ENCODE measurements around the gene MAGED2.
A peak's percentile ranks its signal among the peaks of the same experiment; 100 is the strongest.
"Not testable (repeated sequence)": the region's sequence is repeated elsewhere in the genome, so short reads cannot be mapped to it uniquely, and the experiment has no call there.

Gene MAGED2, protein sequence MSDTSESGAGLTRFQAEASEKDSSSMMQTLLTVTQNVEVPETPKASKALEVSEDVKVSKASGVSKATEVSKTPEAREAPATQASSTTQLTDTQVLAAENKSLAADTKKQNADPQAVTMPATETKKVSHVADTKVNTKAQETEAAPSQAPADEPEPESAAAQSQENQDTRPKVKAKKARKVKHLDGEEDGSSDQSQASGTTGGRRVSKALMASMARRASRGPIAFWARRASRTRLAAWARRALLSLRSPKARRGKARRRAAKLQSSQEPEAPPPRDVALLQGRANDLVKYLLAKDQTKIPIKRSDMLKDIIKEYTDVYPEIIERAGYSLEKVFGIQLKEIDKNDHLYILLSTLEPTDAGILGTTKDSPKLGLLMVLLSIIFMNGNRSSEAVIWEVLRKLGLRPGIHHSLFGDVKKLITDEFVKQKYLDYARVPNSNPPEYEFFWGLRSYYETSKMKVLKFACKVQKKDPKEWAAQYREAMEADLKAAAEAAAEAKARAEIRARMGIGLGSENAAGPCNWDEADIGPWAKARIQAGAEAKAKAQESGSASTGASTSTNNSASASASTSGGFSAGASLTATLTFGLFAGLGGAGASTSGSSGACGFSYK

DNA sequence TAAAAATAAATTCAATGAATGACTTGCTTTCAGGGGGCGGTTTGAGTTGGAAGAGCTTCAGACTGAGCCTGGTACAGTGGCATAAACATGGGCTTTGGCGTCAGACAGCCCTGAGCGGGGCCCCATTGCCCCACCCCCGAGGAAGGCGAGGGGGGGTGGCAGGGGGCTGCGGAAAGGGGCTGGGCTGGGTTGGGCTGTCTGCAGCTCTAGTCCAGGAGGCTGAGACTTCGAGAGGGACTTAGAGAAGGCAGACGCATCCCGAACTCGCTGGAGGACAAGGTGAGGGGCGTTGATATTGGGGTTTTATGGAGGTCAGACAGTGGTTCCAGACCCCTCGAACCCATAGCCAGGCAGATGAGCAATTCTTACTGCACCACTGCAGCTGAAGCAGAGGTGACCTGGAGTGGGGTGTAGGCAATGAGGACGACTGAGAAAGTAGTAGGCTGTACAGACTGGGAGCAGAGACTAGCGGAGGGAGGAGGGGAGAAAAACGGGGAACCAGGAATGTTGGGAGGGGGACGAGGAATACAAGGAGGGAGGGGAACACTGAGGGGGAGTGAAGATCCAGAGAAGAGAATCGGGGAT, at the start of gene MAGED2:
TSS of gene MAGED2 (plus strand) at position 222 of the 585 bp plus-strand sequence. CDS start 1,587 bp downstream, outside the sequence.
- DNase-seq (ENCODE audit: low read depth in 2 of 2), result peak in 1 of 2 donors; percentile 12

DNA sequence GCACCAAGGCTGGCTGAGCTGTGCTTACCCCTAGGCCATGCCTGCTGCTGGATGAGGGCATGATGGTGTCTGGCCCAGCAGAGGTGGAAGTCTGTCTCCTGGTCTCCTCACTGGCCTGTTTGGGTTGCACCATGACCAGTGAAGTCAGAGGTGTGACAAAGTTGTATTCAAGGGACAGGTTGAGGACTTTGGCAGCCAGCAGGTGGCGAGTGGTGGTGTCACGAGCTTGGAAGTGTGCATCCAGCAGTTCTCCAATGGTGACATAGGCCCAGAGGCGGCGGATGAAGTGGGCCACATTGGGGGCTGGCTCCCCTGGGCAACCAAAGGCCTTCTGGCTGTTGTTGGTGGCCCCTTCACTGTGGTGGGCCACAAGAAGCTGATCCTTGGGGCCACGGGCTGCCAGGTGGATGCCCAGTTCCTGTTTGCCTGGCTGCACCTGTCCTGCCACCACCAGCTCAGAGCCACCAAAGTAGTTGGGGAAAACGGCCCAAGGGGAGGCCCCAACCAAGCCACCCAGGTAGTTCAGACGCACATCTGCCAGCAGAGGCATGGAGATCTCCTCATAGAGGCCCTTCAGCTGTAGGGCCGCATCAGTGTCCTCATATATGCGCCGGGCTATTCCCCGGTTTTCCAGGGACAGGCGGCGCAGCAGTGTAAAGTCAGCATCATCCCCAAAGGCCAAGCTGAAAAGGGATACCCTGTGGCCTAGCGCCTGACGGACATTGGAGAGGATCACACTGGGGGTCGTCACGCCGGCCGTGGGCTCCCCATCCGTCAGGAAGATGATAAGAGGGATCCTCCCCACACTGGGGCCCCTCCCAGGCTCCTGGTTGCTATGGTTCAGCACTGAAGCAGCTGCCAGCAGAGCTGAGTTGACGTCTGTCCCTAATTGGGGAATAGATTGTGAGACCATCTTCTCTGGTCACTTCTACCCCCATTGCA, 49.2 kb upstream of the MAGED2 start:
- DNase-seq (ENCODE audit: low read depth in 2 of 2), result no peak

DNA sequence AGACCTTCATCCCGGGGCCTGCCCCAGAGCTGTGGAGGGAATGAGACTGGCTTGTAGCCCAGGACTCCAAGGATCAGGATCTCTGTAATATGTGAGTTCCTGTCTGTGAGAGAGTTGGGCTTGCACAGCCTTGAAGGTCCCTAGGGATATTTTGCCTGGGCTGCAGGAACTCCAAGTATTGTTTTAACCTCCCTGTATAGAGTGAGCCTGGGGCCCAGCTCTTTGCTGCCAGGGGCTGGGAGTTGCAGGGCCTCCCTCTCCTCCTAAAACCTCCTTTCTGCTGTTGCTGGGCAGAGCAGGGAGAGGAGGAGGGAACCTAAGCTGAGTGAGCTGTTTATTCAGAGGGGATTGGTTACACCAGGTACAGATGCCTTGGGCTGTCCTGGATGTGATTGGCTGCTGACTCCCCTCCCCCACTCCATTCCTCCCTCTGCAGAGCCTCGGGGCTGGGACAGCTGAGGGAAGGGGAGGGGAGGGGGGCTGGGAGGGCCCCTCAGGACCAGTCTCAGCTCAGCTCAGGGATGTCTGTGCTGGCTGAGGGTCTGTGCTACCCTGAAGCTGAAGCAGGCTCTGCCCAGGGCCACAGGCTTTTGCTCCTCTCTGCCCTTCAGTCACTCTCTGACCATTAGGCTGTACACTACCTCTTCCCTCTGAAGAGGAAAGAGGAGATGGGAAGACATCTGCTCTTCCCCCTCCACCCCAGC, 33.0 kb upstream of the MAGED2 start:
- not testable (repeated sequence) for DNase-seq (ENCODE audit: low read depth in 2 of 2)

DNA sequence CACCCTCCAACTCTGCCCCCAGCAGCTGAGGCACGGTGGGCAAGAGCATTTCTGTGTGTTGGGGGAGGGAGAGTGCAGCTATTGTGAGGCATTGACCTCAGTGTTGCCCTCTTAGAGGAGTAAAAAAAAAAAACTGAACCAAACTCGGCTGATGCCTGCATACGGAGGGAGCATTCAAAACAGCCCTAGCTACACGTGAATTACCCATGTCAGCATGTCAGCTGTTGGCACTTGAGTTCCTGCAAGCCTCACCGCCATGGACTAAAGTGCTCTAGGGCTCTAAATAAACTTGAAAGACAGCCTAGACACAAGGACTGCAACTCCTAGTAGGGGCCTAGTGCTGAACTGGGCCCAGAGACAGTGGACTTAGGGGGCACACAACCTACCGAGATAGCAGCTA, 31.5 kb upstream of the MAGED2 start:
- DNase-seq (ENCODE audit: low read depth in 2 of 2), result no peak

DNA sequence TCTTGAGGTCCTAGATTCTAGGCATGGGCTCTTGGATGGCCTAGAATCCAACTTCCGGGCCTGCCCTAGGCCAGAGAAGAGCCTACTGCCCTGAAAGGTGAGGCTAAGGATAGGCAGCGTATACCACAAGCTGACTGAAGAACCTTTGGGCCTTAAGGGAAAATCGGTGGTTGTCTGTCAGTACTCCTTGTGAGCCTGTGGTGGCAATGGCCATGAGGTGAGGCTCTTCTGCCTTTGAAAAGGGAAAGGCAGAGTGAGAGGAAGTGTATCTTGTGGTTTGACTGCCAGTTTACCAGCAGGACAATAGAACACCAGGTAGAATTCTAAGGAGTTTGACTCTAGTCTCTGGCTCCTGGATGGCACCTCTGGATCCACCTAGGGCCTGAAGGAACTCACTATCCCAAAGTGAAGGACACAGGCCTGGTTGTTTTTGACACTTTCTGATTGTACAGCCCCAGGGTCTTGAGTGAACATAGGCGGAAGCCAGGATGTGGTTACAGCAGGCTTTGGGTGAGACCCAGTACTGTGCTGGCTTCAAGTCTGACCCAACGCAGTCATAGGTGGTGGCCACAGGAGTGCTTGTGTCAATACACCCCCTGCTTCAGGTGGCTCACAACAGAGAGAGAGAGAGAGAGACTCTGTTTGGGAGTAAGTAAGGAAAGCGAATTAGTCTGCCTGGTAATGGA, 30.4 kb upstream of the MAGED2 start:
- DNase-seq (ENCODE audit: low read depth in 2 of 2), result no peak

DNA sequence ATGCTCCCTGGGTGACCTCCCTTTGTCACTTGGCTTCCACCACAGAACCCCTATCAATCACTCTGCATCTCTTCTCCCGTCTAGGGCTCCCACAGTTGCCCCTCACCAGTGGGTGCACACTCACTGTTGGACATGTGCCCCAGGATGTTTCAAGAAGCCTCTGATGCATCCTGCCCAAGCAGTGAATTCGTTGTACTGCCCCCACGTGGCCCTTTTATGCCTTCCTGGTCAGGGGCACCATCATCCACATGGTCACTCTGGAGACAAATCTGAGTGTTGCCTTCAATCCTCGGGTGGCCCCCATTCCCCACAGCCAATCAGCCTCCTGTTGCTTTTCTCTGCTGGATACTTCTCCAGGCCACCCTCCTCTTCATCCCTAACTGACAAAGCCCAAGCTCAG, 21.6 kb upstream of the MAGED2 start:
- DNase-seq (ENCODE audit: low read depth in 2 of 2), result no peak

DNA sequence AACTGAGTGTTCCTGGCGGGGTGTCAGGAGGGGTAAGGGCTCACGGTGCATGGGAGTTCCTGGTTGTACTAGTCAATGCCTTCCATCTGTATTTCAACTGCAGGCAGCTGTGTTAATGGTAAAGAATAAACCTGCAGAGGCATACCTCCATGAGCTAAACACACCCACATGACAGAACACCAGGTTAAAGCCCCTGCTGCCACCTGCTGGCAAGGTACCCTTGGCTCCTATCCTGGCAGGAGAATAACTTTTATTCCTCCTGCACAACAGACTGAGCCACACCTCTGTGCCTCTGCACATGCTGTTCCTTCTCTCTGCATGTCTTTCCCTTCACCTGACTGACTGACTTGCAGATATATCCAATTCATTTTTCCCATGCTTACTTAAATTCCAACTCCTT, 20.6 kb upstream of the MAGED2 start:
- no peak for DNase-seq (ENCODE audit: low read depth in 2 of 2)

DNA sequence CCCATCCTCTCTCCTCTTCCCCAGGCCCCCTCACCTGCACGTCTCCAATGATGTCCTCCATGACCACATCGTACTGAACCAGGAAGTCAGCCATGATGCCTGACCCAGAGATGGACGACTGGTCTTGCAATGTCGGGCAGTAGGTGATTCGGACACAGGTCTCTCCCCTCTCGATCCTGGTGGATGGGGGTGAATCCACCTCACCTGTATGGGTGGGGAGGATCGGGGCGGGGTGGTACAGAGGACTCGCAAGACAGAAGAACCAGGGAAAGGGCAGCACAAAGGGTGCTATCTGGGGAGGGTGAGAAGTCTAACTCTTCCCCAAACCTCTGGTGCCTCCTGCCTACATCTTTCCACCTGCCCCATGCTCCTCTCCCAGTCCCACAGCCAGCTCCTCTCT, 19.1 kb upstream of the MAGED2 start:
- DNase-seq (ENCODE audit: low read depth in 2 of 2), result no peak

DNA sequence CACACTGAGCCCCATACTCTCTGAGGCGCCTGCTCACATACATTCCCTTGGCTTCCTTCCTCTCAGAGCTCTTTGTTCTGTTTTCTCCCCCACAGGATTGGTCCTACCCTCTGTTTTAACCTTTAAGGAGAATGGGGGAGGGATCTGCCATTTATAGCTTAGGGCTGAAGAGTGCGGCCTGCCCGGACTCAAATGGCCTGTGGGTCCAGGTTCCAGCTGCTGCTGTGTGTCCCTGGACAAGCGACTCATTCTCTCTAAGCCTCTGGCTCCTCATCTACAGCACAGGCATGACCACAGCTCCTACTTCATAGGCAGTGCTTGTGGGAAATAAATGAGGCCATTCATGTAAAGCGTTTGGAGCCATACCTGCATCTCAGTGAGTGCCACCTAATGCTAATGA, 18.1 kb upstream of the MAGED2 start:
- DNase-seq (ENCODE audit: low read depth in 2 of 2), result not testable (repeated sequence)

DNA sequence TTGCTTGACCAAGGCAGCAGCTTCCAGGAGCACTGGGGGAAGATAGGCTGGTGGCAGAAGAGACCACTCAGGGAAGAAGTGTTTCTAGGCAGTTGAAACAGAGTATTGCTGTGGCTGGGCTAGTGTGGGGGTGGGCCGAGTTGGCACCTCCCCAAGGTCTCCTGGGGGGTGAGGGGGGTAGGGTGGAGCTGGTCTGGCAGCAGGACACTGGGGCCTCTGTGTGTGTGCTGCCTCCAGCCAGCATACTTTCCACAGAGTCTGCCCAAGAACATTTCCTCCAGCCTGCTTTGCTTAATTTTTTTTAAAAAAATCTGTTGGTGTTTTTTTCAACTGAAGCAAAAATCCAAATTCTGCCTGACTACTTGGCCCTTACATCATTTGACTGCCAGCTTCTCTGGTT, 13.5 kb upstream of the MAGED2 start:
- DNase-seq (ENCODE audit: low read depth in 2 of 2), result no peak

DNA sequence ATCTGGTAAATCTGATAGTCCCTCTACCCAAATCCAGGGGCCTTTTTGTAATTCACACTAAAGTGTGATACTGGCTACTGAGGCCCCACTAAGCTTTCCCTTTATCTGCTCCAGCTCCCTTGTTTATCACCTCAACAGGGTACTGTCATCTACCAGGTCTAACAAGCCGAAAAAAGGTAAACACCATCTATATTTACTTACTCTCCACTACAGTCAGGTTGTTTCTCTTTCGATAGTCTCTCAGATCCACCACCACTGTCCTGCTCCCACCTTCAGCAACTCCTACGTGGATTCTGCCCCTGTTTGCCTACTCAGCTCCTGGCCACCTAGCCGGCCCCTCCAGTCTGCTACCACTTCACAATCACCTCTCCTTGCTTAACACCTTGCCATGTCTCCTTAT, 12.8 kb upstream of the MAGED2 start:
- DNase-seq (ENCODE audit: low read depth in 2 of 2), result no peak

DNA sequence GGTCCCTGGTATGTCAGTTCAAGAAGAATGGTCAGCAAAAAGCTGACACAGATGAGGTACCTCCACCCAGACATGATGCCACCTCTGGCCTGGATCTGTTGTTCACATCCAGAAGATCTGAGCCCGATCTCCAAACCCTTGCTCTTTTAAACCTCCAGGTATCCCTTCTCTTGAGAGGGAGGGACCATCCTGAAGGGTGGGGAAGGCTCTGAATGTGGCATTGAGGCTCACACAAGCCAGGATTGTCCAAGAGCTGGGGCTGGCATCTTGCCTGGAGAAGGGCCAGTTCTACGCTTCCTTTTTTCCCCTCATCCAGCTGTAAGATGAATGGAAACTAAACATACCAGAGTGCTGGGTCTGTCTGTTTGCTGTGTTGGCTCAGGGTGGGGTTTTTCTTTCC, 9.4 kb upstream of the MAGED2 start, which contains the start of gene ITIH6:
TSS of gene ITIH6 (minus strand) at position 119 of the 400 bp plus-strand sequence. CDS start at position 74, 45 bp downstream.
- no peak for DNase-seq (ENCODE audit: low read depth in 2 of 2)

DNA sequence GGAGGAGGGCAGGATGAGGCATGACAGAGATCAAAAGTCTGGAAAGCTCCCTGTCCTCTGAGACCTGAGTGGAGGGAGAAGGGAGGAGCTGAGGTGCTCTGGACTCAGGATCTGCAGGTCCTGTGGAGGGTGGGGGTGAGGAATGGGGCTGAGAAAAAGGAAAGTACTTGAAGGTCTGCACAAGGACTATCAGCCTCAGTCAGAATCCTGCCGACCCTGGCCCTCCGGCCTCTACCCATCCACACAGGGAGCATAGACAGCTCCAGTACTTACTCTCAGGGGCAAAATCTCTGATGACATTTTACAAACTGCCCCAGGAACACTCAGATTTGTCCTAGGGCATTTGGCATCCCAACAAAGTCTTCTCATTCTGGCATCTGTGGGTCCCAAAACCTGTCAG, 8.5 kb upstream of the MAGED2 start:
- no peak for DNase-seq (ENCODE audit: low read depth in 2 of 2)

DNA sequence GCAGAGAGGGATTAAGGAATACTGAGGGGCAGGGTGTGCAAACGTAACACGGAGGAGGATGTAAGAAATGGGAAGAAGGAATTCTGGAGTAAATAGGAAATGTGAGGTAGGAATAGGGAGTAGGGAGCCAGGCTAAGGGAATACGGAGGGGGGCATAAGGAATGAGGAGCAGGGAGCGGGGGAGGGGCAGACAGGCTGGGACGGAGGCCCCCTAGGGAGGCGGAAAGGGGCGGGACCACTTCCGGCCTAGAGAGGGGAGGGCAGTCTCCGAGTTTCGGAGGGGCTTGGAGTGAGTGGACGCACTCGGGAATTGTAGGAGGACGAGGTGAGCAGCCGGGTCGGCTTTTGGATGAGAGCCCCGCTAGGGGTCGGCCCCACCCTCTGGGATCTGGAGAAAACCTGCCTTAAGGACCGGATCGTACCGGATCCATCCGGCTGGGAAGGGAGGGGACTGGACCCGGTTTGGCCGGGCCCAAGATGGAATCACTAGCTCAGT, 612 bp downstream of the MAGED2 start:
- peak in 1 of 2 donors; percentile 27 for DNase-seq (ENCODE audit: low read depth in 2 of 2)

DNA sequence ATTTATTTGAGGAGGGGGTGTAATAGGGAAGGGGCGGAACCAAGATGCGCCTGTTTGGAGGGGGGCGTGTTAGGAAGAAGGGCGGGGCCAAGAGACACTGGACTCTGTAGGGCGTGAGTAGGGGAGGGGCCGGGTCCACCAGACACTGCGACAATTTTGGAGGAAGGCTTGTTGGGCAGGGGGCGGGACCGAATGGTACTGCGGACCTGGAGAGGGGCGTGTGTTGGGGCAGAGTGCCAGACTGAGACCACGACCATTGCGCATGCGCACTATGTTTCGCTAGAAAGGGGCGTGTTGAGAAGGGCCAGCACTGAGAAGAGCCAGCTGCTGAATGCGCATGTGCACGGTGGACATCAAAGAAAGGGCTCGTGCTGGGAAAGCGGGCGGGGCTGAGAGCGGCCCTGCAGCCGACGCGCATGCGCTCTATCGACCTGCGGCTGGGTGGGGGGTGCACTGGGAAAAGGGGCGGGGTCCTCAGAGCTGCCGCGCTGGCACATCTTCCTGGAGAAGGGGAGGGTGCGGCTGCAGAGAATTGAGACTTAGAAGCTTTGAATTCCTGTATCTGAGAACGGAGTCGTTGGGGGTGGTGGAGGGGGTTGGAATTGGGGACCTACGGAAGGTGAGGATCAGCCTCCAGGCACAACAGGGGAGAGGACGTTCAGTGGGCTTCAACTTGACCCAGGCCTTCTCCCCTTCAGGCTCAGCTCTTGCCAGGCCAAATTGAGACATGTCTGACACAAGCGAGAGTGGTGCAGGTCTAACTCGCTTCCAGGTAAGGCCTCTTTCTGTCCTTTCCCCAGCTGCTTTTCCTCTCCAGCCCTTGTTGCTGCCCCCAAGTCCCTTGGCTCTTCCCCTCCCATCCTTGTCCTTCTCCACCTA, 1.3 kb downstream of the MAGED2 start:
- DNase-seq (ENCODE audit: low read depth in 2 of 2), result peak; percentile 68 to 70

DNA sequence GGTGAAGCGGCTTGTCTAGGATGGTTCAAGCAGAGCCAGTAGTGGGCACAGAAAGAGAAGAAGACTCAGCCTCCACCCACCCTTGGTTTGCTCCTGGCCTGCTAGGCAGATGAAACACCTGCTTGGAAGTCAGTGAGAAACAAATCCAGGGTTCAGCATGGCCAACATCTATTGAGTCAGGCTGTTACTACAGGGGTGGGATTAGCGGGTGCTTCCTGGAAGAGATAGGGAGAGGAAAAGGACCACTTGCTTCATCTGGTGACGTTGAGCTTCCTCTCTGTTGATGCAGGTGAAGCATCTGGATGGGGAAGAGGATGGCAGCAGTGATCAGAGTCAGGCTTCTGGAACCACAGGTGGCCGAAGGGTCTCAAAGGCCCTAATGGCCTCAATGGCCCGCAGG, 3.0 kb downstream of the MAGED2 start:
- DNase-seq (ENCODE audit: low read depth in 2 of 2), result no peak

DNA sequence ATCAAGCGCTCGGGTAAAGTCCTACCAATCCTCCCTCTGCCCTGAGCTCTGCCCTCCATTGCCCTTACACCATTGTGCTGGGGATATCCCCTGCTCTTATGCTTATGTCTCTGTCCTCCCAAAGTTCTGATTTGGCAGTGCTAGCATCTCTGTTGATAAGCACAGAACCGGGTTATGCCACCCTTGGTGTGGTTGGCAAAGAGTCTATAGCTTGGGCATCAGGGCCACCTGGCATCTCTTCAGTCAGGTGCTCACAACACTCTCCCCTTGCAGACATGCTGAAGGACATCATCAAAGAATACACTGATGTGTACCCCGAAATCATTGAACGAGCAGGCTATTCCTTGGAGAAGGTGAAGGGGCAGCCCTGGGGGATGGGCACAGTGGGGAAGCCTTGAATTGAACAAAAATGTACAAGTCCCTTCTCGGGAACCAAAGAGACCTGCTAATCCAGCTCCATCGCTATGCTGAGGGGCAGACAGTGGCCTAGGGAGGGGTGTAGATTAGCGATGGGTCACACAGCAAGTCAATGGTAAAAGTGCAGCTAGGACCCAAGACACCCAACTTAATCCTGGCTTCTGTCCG, 3.8 kb downstream of the MAGED2 start:
- no peak for DNase-seq (ENCODE audit: low read depth in 2 of 2)

DNA sequence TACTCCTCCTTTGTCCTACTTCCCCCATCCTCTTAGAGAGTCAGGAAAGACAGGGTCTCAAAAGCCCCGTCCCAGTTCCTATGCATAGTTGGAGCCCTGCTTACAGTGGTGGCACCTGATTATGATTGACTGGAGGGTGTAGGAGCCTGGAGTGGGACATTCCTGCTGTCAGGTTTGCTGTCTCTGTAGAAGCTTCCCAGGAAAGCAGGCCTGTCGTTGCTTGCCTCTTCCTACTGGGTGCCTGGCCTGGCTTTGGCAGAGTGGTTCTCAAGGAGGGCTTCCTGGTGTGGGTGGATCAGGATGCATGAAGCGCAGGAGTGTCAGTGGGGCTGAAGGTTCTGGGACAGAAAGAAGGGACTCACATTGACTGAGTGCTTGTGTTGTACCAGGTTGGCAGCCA, 4.8 kb downstream of the MAGED2 start:
- DNase-seq (ENCODE audit: low read depth in 2 of 2), result no peak

DNA sequence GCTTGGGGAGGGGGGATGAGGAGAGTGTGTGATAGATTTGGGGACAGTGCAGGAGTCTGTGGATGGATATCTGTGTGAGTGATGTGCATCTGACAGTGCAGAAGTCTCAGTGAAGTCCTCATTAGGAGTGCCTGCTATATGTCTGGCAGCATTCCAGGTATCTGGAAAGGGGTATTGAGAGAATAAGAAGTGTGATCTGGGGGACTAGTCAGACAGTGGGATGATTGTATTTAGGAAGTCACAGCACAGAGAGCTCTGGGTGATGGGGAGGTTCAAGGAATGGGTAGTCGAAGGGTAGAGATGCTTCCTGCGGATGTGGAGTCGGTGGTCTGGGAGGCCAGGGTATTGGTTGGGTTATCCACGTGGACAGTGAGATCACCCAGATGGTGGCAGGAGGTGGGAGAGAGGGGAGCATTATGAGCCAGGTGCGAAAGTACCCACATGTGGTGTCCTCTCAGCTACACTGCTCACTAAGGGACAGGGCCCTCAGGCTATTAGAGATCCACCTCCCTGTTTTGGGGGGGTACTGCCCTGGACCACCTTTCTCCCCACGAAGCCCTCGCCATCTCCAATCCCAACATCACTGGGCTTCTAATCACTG, 9.8 kb downstream of the MAGED2 start:
- DNase-seq (ENCODE audit: low read depth in 2 of 2), result no peak

Measured in stimulated activated CD8-positive, alpha-beta memory T cell treated with anti-CD3 and anti-CD28 coated beads, Interleukin-7, amount 100 ng/mL, for 1 hour (primary cell).